Measurements from ENCODE around the gene SNX24. TPM values are rescaled to one million over a fixed set of nuclear protein-coding genes. Genes with fewer than 3 reads are reported as not detected.

The SNX24 gene
- total RNA-seq, 1 experiment from 2014 or later, result 23.5 TPM

DNA sequence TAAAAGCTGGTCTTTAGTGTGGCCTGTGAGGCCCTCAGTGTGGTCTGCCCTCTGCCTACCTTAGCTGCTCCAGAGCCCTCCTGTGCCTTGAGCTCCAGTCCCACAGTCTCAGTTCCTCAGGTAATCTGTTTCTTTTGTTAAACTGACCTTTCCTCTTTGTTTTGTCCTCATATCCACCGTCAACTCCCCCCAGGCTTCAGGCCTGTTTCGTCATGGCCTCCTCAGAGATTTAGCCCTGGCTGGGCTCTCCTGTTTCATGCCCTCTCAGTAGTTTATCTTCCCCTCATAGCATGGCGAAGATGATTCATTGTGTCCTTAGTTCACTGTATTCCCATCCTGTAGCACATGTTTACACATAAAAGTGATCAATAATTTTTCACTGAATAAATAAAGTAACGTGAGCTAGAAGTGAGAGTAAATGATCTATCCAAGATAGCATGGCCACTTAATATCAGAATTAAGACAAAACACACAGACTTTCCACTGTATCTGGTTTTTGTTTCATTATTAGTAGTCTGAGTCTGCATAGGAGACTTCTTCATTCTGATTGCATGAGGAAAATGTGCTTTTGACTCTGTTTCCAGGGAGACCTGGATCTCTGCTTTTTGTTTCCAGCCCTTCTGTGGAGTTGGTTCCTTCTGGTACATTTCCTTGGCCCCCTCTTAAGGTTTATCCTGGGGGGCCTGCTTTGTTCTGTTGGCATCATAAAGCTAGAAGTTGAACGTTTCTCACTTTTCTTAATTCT, 70.5 kb downstream of the SNX24 start:
- peak overlapping the region; percentile 10 for H3K27ac Mint-ChIP-seq (ENCODE audit: unreplicated experiment)
- peak overlapping the region; percentile 14 for H3K4me3 Mint-ChIP-seq (ENCODE audit: low read depth, unreplicated experiment)
- BruUV-seq (replicated peaks), result no TSS peak
- no peaks in the 10 kb centered on the region for H3K27me3 Mint-ChIP-seq (ENCODE audit: unreplicated experiment)
- TF ChIP-seq, protein P1, sequence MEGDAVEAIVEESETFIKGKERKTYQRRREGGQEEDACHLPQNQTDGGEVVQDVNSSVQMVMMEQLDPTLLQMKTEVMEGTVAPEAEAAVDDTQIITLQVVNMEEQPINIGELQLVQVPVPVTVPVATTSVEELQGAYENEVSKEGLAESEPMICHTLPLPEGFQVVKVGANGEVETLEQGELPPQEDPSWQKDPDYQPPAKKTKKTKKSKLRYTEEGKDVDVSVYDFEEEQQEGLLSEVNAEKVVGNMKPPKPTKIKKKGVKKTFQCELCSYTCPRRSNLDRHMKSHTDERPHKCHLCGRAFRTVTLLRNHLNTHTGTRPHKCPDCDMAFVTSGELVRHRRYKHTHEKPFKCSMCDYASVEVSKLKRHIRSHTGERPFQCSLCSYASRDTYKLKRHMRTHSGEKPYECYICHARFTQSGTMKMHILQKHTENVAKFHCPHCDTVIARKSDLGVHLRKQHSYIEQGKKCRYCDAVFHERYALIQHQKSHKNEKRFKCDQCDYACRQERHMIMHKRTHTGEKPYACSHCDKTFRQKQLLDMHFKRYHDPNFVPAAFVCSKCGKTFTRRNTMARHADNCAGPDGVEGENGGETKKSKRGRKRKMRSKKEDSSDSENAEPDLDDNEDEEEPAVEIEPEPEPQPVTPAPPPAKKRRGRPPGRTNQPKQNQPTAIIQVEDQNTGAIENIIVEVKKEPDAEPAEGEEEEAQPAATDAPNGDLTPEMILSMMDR (IDR thresholded peaks at IDR 0.05; ENCODE audit: unreplicated experiment), result no peak
- peaks cover 4% of the 10 kb centered on the region for H3K36me3 Mint-ChIP-seq (ENCODE audit: insufficient read depth, unreplicated experiment)
- peak; percentile 35 for DNase-seq
- H3K9me3 Mint-ChIP-seq (ENCODE audit: low read depth, unreplicated experiment), result peaks cover 3% of the 10 kb centered on the region
- H3K4me1 Mint-ChIP-seq (ENCODE audit: low read depth, unreplicated experiment), result peaks cover 21% of the 10 kb centered on the region
- CTCF ChIA-PET, result interaction anchor here (0.6 to 0.8 kb wide), 2 partner anchors 15 to 1226 kb away, joined by 3 to 4 read pairs; no protein-coding TSS in a partner anchor
- intact Hi-C loops (cut with micrococcal nuclease; ENCODE audit: unreplicated experiment), result no loop called here

DNA sequence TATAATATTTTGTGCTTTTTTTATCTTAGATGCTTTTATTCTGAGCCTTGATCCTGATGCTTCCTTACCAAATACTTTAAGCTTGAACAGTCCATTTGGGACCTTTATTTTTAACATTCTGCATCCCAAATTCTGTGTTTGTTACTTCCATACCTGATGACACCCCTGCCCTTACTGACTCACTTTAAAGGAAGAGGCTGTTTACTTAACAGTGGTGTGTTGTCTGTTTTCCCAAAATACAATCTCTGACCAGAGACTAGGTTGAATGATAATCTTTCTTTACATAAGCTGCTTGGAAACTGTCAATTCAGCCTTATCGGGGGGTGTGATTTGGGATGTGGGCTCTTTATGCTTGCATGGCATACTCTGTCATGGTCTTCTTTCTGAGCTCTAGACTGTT, 71.1 kb downstream of the SNX24 start:
- CTCF ChIA-PET, result no interaction called here

DNA sequence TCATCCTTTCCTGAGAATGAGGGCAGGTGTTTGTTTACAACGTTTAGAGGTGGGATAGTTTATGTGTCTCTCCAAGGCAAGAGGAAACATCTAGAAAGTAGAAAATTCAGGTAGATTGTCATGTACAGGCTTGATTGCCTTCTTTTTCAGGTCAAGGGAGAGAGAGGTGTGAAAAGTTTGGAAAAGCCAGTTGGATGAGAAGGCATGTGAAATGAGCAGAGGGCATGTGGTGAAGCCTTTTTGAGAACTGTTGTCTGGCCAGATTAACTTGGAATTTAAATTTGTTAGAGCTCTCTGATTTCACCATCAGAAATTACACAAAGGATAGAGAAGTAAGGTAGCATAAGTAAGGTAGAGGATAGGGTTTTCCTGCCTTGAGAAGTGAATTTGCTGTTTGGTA, 74.6 kb downstream of the SNX24 start:
- Mint-ChIP-seq H3K27me3 (ENCODE audit: unreplicated experiment) (no peaks in the 10 kb centered on the region), H3K27ac (ENCODE audit: unreplicated experiment) (no peak overlapping the region), H3K9me3 (ENCODE audit: low read depth, unreplicated experiment) (no peaks in the 10 kb centered on the region), H3K4me3 (ENCODE audit: low read depth, unreplicated experiment) (no peak overlapping the region), H3K36me3 (ENCODE audit: insufficient read depth, unreplicated experiment) (no peaks in the 10 kb centered on the region), H3K4me1 (ENCODE audit: low read depth, unreplicated experiment) (peaks cover 18% of the 10 kb centered on the region)
- TF ChIP-seq, protein P1 (IDR thresholded peaks at IDR 0.05; ENCODE audit: unreplicated experiment), result no peak
- CTCF ChIA-PET, result no interaction called here
- no peak for DNase-seq
- intact Hi-C loops (cut with micrococcal nuclease; ENCODE audit: unreplicated experiment), result no loop called here
- no TSS peak for BruUV-seq (replicated peaks)

More for the DNA sequence above, 71.1 kb downstream of the SNX24 start:
- Mint-ChIP-seq H3K4me3 (ENCODE audit: low read depth, unreplicated experiment) (no peak overlapping the region), H3K27me3 (ENCODE audit: unreplicated experiment) (no peaks in the 10 kb centered on the region), H3K4me1 (ENCODE audit: low read depth, unreplicated experiment) (peaks cover 21% of the 10 kb centered on the region), H3K27ac (ENCODE audit: unreplicated experiment) (no peak overlapping the region), H3K36me3 (ENCODE audit: insufficient read depth, unreplicated experiment) (peaks cover 4% of the 10 kb centered on the region), H3K9me3 (ENCODE audit: low read depth, unreplicated experiment) (peaks cover 3% of the 10 kb centered on the region)
- intact Hi-C loops (cut with micrococcal nuclease; ENCODE audit: unreplicated experiment), result no loop called here
- no TSS peak for BruUV-seq (replicated peaks)
- TF ChIP-seq, protein P1 (IDR thresholded peaks at IDR 0.05; ENCODE audit: unreplicated experiment), result no peak
- no peak for DNase-seq

DNA sequence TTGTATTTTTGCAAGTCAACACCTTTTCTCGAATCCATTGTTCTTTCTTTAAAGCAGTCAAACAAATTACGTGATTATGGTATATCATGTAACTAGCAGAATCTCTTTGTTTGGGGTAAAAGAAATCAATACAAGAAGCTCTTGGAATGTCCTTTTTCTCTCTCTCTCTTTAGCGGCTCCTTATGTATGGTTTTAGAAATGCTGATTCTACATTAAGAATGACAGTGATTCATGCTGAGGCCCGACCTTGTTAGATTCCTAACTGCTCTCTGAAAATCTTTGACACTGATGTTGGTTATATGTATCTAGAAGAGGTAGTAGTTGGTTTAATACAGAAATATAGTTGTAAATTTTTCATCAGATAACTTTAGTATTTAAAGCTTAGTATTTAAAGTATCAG, 76.4 kb downstream of the SNX24 start:
- CTCF ChIA-PET, result no interaction called here
- Mint-ChIP-seq H3K27me3 (ENCODE audit: unreplicated experiment) (no peaks in the 10 kb centered on the region), H3K4me3 (ENCODE audit: low read depth, unreplicated experiment) (no peak overlapping the region), H3K9me3 (ENCODE audit: low read depth, unreplicated experiment) (no peaks in the 10 kb centered on the region), H3K36me3 (ENCODE audit: insufficient read depth, unreplicated experiment) (no peaks in the 10 kb centered on the region), H3K27ac (ENCODE audit: unreplicated experiment) (no peak overlapping the region), H3K4me1 (ENCODE audit: low read depth, unreplicated experiment) (no peaks in the 10 kb centered on the region)
- no TSS peak for BruUV-seq (replicated peaks)
- intact Hi-C loops (cut with micrococcal nuclease; ENCODE audit: unreplicated experiment), result no loop called here
- DNase-seq, result no peak
- TF ChIP-seq, protein P1 (IDR thresholded peaks at IDR 0.05; ENCODE audit: unreplicated experiment), result no peak
